HUES48 (cell line): ENCODE measurements around the gene GPBAR1.
"Not testable (repeated sequence)": the region's sequence is repeated elsewhere in the genome, so short reads cannot be mapped to it uniquely, and the experiment has no call there.

ENCODE experiments used
- H3K27ac ChIP-seq: one replicate; pipeline ENCODE4 v1.7.0; 2013; ENCODE audit warnings: low read depth, low read length, inconsistent platforms
- H3K27me3 ChIP-seq: 2 replicates; pipeline ENCODE4 v1.6.1; 2013; ENCODE audit warnings: mild to moderate bottlenecking, low read length; ENCODE audit not compliant: control insufficient read depth, insufficient read depth
- H3K36me3 ChIP-seq: 2 replicates; pipeline ENCODE4 v1.6.1; 2013; ENCODE audit warnings: low read length; ENCODE audit not compliant: control insufficient read depth, insufficient read depth
- H3K4me1 ChIP-seq: 2 replicates; pipeline ENCODE4 v1.6.1; 2013; ENCODE audit warnings: mild to moderate bottlenecking, low read length; ENCODE audit not compliant: control insufficient read depth, insufficient read depth
- H3K4me3 ChIP-seq: 2 replicates; pipeline ENCODE4 v1.5.1; 2013; ENCODE audit warnings: mild to moderate bottlenecking, low read depth, low read length
- H3K9ac ChIP-seq: 2 replicates; pipeline ENCODE4 v1.6.1; 2013; ENCODE audit warnings: mild to moderate bottlenecking, low read depth, low read length, moderate library complexity
- H3K9me3 ChIP-seq: 2 replicates; pipeline ENCODE4 v1.6.1; 2013; ENCODE audit warnings: low read length; ENCODE audit not compliant: control insufficient read depth, insufficient read depth

GPBAR1 gene

GRCh38 chr2:218270721-218271486 is 10.1 kb downstream of the GPBAR1 start:
- Histone ChIP-seq H3K36me3 (peaks cover 42% of the 10 kb centered on the region), H3K27ac (peak overlapping the region; percentile 22), H3K9ac (peak overlapping the region; percentile 51), H3K27me3 (no peaks in the 10 kb centered on the region), H3K9me3 (no peaks in the 10 kb centered on the region), H3K4me3 (peak overlapping the region; percentile 90), H3K4me1 (peaks cover 5% of the 10 kb centered on the region; the same call in 1 of the 2 replicates)

DNA sequence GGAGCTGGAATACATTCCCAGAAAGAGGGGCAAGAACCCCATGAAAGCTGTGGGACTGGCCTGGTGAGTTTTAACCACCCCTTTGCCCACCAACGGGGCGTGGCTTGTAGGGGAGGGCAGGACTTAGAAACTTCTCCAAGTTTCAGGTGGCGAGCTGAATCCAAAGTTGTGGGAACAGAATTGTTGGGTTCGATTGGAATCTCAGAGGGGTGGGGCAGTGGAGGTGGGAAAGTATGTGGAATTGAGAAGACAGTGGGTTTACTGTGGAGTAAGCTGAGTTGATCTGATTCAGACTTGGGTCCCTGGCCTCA is 10.6 kb downstream of the GPBAR1 start:
- Histone ChIP-seq H3K4me3 (peak overlapping the region; percentile 90), H3K27ac (no peak overlapping the region), H3K27me3 (no peaks in the 10 kb centered on the region), H3K9ac (no peak overlapping the region), H3K4me1 (peaks cover 5% of the 10 kb centered on the region; the same call in 1 of the 2 replicates), H3K9me3 (no peaks in the 10 kb centered on the region), H3K36me3 (peaks cover 43% of the 10 kb centered on the region)

DNA sequence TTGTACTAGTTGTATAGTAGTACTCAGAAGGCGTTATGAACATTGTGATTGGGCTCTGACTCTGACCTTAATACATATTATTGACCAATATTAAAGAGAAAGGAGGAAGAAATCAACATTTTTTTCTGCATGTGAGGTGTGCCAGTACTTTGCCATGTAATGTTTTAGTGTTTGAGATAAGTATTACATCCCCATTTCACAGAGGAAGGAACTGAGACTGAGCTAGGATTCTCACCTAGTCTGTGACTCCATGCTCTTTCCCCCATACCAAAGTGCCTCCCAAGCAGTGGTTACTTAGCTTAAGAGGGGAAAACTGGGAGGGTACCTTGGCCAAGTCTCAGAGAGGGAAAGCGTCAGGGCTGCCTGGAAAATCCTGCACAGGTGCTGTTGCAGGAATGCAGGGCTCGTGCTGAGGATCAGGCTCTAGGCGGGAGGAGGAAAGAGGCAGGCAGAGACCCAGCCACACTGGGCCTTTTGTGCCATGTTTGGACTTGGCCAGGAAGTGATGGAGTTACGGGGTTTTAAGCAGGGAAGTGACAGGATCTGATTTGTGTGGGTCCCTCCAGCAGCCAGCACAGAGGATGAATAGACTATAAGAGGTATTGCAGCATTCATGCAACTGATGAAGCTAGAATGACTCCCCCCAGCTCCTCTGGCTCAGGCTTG is 11.2 kb downstream of the GPBAR1 start:
- no peak overlapping the region for H3K9ac ChIP-seq
- peaks cover 5% of the 10 kb centered on the region; the same call in 1 of the 2 replicates for H3K4me1 ChIP-seq
- H3K27me3 ChIP-seq = no peaks in the 10 kb centered on the region
- no peak overlapping the region for H3K27ac ChIP-seq
- H3K4me3 ChIP-seq = peak overlapping the region; percentile 12; the same call in 1 of the 2 replicates
- H3K9me3 ChIP-seq = no peaks in the 10 kb centered on the region
- H3K36me3 ChIP-seq = peaks cover 43% of the 10 kb centered on the region

DNA sequence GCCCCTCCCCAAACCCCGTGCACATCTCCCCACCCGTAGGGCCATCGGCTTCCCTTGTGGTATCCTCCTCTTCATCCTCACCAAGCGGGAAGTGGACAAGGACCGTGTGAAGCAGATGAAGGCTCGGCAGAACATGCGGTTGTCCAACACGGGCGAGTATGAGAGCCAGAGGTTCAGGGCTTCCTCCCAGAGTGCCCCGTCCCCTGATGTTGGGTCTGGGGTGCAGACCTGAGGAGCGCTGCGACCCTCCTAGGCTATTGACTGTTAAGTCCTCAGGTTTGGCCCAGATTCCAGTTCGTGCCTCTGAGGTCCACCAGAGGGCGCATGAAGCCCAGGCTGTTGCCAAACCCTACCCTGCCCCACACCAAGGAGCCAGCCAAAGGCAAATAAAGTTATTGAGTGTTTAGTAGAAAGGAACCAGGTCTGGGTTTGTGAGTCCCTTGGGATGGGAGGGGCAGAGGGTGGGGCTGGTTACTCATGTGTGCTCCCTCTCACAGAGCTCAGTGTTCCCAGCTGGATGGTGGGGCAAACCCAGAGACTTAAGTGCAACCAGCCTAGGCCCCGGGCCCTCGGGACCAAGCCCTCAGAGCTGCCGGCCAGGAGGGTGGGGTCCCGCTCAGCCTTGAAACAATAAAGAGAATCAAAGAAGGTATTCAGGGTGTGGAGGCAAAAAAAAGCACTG is 11.9 kb downstream of the GPBAR1 start:
- Histone ChIP-seq H3K27me3 (no peaks in the 10 kb centered on the region), H3K36me3 (peaks cover 43% of the 10 kb centered on the region), H3K9ac (no peak overlapping the region), H3K4me3 (no peak overlapping the region), H3K4me1 (peaks cover 5% of the 10 kb centered on the region; the same call in 1 of the 2 replicates), H3K27ac (no peak overlapping the region), H3K9me3 (no peaks in the 10 kb centered on the region)

- H3K9ac ChIP-seq, H3K27ac ChIP-seq, H3K4me3 ChIP-seq: not testable (repeated sequence)
Observed at GRCh38 chr2:218273214-218273907, 12.5 kb downstream of the GPBAR1 start.

DNA sequence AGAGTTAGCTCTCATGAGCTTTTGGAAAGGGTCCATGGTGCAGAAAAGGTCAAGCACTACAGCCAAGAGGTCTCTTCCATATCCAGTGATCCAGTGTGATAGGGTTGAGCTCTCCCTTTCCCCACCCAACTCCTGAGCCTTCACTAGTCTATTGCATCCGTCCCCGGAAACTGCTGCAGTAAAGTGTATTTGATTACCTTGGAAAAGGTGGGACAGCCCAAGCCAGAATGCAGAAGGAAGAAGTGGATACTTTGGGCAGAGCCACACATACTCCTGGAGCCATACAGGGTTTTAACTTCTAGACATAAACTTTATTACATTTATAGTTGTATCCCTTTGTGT is 13.1 kb downstream of the GPBAR1 start:
- no peaks in the 10 kb centered on the region for H3K9me3 ChIP-seq
- H3K4me3 ChIP-seq = no peak overlapping the region
- H3K27ac ChIP-seq = no peak overlapping the region
- peaks cover 5% of the 10 kb centered on the region; the same call in 1 of the 2 replicates for H3K4me1 ChIP-seq
- H3K27me3 ChIP-seq = no peaks in the 10 kb centered on the region
- H3K9ac ChIP-seq = no peak overlapping the region
- peaks cover 46% of the 10 kb centered on the region for H3K36me3 ChIP-seq

More at GRCh38 chr2:218273214-218273907, 12.5 kb downstream of the GPBAR1 start:
- not testable (repeated sequence) for H3K4me1 ChIP-seq, H3K9me3 ChIP-seq, H3K27me3 ChIP-seq
- H3K36me3 ChIP-seq = peaks cover 45% of the 10 kb centered on the region

DNA sequence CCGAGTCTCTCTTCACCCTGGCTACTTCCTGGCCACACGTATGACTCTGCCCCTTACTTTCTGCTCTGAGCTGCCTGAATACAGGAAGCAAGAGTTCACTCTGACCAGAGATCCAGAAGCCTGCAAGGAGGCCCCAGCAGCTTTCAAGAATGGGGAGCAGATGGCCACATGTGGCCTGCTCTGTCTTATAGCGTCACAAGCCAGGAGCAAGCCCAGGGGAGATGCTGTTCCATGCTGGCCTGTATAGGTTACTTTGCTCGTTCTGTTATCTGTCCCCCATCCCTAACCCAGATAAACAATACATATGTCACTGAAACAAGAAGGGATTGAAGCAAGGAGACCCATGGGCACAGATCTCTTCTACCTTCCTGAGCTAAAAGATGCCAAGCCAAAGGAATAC is 13.8 kb downstream of the GPBAR1 start:
- Histone ChIP-seq H3K27me3 (no peaks in the 10 kb centered on the region), H3K9ac (no peak overlapping the region), H3K36me3 (peaks cover 49% of the 10 kb centered on the region), H3K27ac (no peak overlapping the region), H3K4me1 (peaks cover 5% of the 10 kb centered on the region; the same call in 1 of the 2 replicates), H3K9me3 (no peaks in the 10 kb centered on the region), H3K4me3 (no peak overlapping the region)

GRCh38 chr2:218275371-218276072 is 14.7 kb downstream of the GPBAR1 start:
- H3K9ac ChIP-seq = no peak overlapping the region
- H3K9me3 ChIP-seq = no peaks in the 10 kb centered on the region
- H3K27me3 ChIP-seq = no peaks in the 10 kb centered on the region
- H3K4me3 ChIP-seq = no peak overlapping the region
- H3K27ac ChIP-seq = no peak overlapping the region
- peaks cover 57% of the 10 kb centered on the region for H3K36me3 ChIP-seq
- peaks cover 5% of the 10 kb centered on the region; the same call in 1 of the 2 replicates for H3K4me1 ChIP-seq

GRCh38 chr2:218276986-218277755 is 16.4 kb downstream of the GPBAR1 start:
- Histone ChIP-seq H3K27ac (no peak overlapping the region), H3K27me3 (no peaks in the 10 kb centered on the region), H3K4me3 (no peak overlapping the region), H3K4me1 (no peaks in the 10 kb centered on the region), H3K36me3 (peaks cover 61% of the 10 kb centered on the region), H3K9me3 (no peaks in the 10 kb centered on the region), H3K9ac (no peak overlapping the region)

- H3K27ac ChIP-seq = no peak overlapping the region
- H3K4me3 ChIP-seq = no peak overlapping the region
- H3K9ac ChIP-seq = no peak overlapping the region
- no peaks in the 10 kb centered on the region for H3K4me1 ChIP-seq
- peaks cover 61% of the 10 kb centered on the region for H3K36me3 ChIP-seq
- H3K27me3 ChIP-seq = no peaks in the 10 kb centered on the region
- no peaks in the 10 kb centered on the region for H3K9me3 ChIP-seq
Observed at GRCh38 chr2:218277921-218278320, 17.1 kb downstream of the GPBAR1 start.
